ENCODE results near the gene ASB17. TPM values are rescaled to one million over a fixed set of nuclear protein-coding genes. Genes with fewer than 3 reads are reported as not detected.
"Not testable (repeated sequence)": the region's sequence is repeated elsewhere in the genome, so short reads cannot be mapped to it uniquely, and the experiment has no call there.

ASB17 gene
- total RNA-seq, 1 donor from 2014 or later, result not detected

DNA sequence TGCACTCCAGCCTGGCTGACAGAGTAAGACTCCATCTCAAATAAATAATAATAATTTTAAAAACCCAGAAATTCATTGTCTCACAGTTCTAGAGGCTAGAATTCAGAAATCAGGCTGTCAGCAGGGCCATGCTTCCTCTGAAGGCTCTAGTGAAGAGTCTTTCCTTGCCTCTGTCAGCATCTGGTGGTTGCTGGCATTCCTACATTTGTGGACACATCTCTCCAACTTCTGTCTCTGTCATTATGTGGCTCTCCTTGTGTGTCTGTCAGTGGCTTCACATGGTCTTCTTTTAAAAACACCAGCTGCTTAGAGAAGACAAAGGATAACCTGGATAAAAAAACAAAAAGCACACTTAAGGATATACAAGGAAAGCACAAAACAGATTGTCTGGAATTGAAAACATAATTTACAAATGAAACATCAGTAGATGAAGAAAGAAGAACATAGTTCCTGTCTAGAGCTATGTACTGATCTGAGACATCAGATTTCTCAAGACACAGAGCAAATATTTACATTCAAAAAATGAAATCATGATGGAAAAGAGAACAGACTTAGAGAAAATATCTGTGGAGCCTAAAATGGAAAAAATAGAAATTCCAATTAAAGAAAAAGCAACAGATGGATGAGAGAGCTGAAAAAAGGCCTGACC lies 32.7 kb upstream of the ASB17 start:
- no peaks in the 10 kb centered on the region for H3K9me3 Mint-ChIP-seq
- intact Hi-C loops (cut with micrococcal nuclease), result no loop called here
- ChIA-PET CTCF (no interaction called here), POLR2A (no interaction called here)
- H3K27ac Mint-ChIP-seq, result no peak overlapping the region
- DNase-seq, result no peak
- no peaks in the 10 kb centered on the region for H3K36me3 Mint-ChIP-seq (ENCODE audit: low read depth)
- ATAC-seq (ENCODE audit: low read depth), result no peak
- TF ChIP-seq, protein P1, sequence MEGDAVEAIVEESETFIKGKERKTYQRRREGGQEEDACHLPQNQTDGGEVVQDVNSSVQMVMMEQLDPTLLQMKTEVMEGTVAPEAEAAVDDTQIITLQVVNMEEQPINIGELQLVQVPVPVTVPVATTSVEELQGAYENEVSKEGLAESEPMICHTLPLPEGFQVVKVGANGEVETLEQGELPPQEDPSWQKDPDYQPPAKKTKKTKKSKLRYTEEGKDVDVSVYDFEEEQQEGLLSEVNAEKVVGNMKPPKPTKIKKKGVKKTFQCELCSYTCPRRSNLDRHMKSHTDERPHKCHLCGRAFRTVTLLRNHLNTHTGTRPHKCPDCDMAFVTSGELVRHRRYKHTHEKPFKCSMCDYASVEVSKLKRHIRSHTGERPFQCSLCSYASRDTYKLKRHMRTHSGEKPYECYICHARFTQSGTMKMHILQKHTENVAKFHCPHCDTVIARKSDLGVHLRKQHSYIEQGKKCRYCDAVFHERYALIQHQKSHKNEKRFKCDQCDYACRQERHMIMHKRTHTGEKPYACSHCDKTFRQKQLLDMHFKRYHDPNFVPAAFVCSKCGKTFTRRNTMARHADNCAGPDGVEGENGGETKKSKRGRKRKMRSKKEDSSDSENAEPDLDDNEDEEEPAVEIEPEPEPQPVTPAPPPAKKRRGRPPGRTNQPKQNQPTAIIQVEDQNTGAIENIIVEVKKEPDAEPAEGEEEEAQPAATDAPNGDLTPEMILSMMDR (IDR thresholded peaks at IDR 0.05), result no peak
- H3K4me3 Mint-ChIP-seq, result no peak overlapping the region
- no peaks in the 10 kb centered on the region for H3K27me3 Mint-ChIP-seq
- no peaks in the 10 kb centered on the region for H3K4me1 Mint-ChIP-seq

DNA sequence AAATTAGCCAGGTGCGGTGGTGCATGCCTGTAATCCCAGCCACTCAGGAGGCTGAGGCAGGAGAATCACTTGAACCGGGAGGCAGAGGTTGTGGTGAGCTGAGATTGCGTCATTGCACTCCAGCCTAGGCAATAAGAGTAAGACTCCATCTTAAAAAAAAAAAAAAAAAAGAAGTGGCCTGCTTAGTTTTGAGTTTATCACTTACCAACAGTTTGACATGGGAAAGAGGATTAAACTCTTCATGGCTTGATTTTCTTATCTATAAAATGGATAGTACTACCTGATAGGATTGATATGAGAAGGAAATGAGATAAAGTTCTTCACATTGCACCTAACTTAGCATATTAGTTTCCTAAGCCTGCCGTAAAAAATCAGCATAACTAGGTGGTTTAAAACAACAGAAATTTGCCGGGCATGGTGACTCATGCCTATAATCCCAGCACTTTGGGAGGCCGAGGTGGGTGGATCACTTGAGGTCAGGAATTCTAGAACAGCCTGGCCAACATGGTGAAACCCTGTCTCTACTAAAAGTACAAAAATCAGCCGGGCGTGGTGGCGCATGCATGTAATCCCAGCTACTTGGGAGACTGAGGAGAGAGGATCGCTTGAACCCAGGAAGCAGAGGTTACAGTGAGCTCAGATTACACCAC lies 32.0 kb upstream of the ASB17 start:
- ATAC-seq (ENCODE audit: low read depth); H3K4me3 Mint-ChIP-seq; H3K36me3 Mint-ChIP-seq (ENCODE audit: low read depth); intact Hi-C loops (cut with micrococcal nuclease); POLR2A ChIA-PET; H3K27me3 Mint-ChIP-seq; H3K9me3 Mint-ChIP-seq; DNase-seq; CTCF ChIA-PET; H3K27ac Mint-ChIP-seq; H3K4me1 Mint-ChIP-seq: not testable (repeated sequence)

DNA sequence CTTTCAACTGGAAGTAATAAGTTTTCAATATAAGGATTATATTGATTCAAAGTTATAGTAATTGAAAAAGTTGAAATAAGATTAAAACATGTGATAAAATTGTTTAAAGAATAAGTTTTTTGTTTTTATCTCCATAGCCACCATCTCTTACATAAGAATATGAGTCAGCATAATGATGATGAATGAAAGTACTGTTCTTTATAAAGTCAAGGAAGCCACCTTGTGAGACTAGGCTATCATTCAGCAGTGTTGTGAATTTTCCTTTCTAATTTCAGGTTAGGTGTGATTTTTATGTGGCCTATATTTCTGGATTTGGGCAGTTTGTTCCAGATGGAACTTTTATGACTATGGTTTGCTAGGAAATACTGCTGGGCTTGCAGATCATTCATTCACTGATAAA lies 22.4 kb upstream of the ASB17 start:
- CTCF ChIA-PET, result no interaction called here

DNA sequence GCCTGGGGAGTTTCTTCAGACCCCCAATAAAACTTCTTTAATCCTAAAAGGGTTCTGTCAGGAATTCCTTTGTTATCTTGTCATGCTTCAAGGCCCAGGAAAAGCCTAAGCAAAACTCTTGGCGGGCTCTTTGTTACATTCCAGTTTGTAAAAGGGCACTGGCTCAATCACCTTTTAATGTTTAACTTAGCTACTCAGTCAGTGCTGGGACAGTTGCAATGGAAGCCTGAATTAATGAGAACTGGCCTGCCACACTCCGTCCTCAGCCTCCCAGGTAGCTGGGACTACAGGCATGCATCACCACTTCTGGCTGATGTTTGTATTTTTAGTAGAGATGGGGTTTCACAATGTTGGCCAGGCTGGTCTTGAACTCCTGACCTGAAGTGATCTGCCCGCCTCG lies 21.3 kb upstream of the ASB17 start:
- Mint-ChIP-seq H3K36me3 (ENCODE audit: low read depth) (no peaks in the 10 kb centered on the region), H3K4me3 (no peak overlapping the region), H3K27me3 (no peaks in the 10 kb centered on the region), H3K4me1 (no peaks in the 10 kb centered on the region), H3K27ac (no peak overlapping the region), H3K9me3 (peaks cover 4% of the 10 kb centered on the region)
- CTCF ChIA-PET, result no interaction called here
- ATAC-seq (ENCODE audit: low read depth), result no peak
- POLR2A ChIA-PET, result no interaction called here
- TF ChIP-seq, protein P1 (IDR thresholded peaks at IDR 0.05), result no peak
- intact Hi-C loops (cut with micrococcal nuclease), result no loop called here
- no peak for DNase-seq

More for the DNA sequence above, 22.4 kb upstream of the ASB17 start:
- H3K4me3 Mint-ChIP-seq, result no peak overlapping the region
- H3K27me3 Mint-ChIP-seq, result no peaks in the 10 kb centered on the region
- no peaks in the 10 kb centered on the region for H3K9me3 Mint-ChIP-seq
- POLR2A ChIA-PET, result no interaction called here
- TF ChIP-seq, protein P1 (IDR thresholded peaks at IDR 0.05), result no peak
- no peak overlapping the region for H3K27ac Mint-ChIP-seq
- no peaks in the 10 kb centered on the region for H3K36me3 Mint-ChIP-seq (ENCODE audit: low read depth)
- no peak for ATAC-seq (ENCODE audit: low read depth)
- no peaks in the 10 kb centered on the region for H3K4me1 Mint-ChIP-seq
- no peak for DNase-seq
- intact Hi-C loops (cut with micrococcal nuclease), result no loop called here

DNA sequence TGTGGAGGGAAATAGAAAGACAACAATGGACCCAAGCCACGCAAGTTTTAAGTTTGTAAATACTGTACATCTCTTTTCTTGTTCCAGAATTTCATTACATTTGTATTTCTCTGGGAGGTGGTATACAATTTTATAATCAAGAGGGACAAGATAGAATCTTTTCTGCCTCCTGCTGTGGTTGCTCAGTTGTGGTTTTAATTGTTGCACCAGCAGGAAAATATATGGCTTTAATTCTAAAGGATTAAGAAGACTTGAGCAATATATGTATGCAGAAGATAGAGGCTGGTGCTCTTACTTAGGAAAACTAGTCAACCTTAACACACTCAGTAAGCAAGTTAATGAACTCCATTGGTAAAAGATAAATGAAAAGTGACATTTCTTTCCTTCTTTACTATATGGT lies 19.8 kb upstream of the ASB17 start:
- CTCF ChIA-PET, result no interaction called here
- POLR2A ChIA-PET, result no interaction called here

More for the DNA sequence above, 19.8 kb upstream of the ASB17 start:
- Mint-ChIP-seq H3K9me3 (peaks cover 4% of the 10 kb centered on the region), H3K4me3 (no peak overlapping the region), H3K27ac (no peak overlapping the region), H3K27me3 (no peaks in the 10 kb centered on the region), H3K4me1 (no peaks in the 10 kb centered on the region), H3K36me3 (ENCODE audit: low read depth) (no peaks in the 10 kb centered on the region)
- intact Hi-C loops (cut with micrococcal nuclease), result no loop called here
- no peak for DNase-seq
- ATAC-seq (ENCODE audit: low read depth), result no peak
- TF ChIP-seq, protein P1 (IDR thresholded peaks at IDR 0.05), result no peak

Data from activated B cell treated with CpG ODN at 0.5 μM for 24 hours (primary cell).